ENCODE data around the gene ADAMTSL2. TPM values are rescaled to one million over a fixed set of nuclear protein-coding genes. Genes with fewer than 3 reads are reported as not detected.

Gene ADAMTSL2
- total RNA-seq, 1 experiment from 2014 or later = 0.16 TPM

- no peak for DNase-seq (ENCODE audit: low spot score)
Observed at GRCh38 chr9:133499892-133500270, 34.6 kb upstream of the ADAMTSL2 start.

- no peak for DNase-seq (ENCODE audit: low spot score)
Observed at GRCh38 chr9:133502112-133502511, 32.4 kb upstream of the ADAMTSL2 start.

- no peak for DNase-seq (ENCODE audit: low spot score)
Observed at GRCh38 chr9:133505186-133505830, 29.2 kb upstream of the ADAMTSL2 start.

GRCh38 chr9:133505901-133506652, 28.4 kb upstream of the ADAMTSL2 start:
- DNase-seq (ENCODE audit: low spot score) = no peak

GRCh38 chr9:133506653-133507038, 27.9 kb upstream of the ADAMTSL2 start:
- peak; percentile 98 for DNase-seq (ENCODE audit: low spot score)

- DNase-seq (ENCODE audit: low spot score) = no peak
Observed at GRCh38 chr9:133507246-133507965, 27.1 kb upstream of the ADAMTSL2 start.

- no peak for DNase-seq (ENCODE audit: low spot score)
Observed at GRCh38 chr9:133508046-133508445, 26.5 kb upstream of the ADAMTSL2 start.

- DNase-seq (ENCODE audit: low spot score) = no peak
Observed at GRCh38 chr9:133509179-133510083, 25.1 kb upstream of the ADAMTSL2 start.

GRCh38 chr9:133510926-133511505, 23.5 kb upstream of the ADAMTSL2 start:
- DNase-seq (ENCODE audit: low spot score) = no peak

GRCh38 chr9:133511607-133512006, 22.9 kb upstream of the ADAMTSL2 start:
- no peak for DNase-seq (ENCODE audit: low spot score)

GRCh38 chr9:133512253-133513213, 22.0 kb upstream of the ADAMTSL2 start:
- DNase-seq (ENCODE audit: low spot score) = no peak

- no peak for DNase-seq (ENCODE audit: low spot score)
Observed at GRCh38 chr9:133513214-133514100, 21.0 kb upstream of the ADAMTSL2 start.

- no peak for DNase-seq (ENCODE audit: low spot score)
Observed at GRCh38 chr9:133514460-133515239, 19.9 kb upstream of the ADAMTSL2 start.

GRCh38 chr9:133515240-133515610, 19.3 kb upstream of the ADAMTSL2 start:
- no peak for DNase-seq (ENCODE audit: low spot score)

GRCh38 chr9:133515615-133516255, 18.8 kb upstream of the ADAMTSL2 start:
- DNase-seq (ENCODE audit: low spot score) = no peak

GRCh38 chr9:133516256-133516960, 18.1 kb upstream of the ADAMTSL2 start:
- no peak for DNase-seq (ENCODE audit: low spot score)

- no peak for DNase-seq (ENCODE audit: low spot score)
Observed at GRCh38 chr9:133516961-133517350, 17.5 kb upstream of the ADAMTSL2 start.
